HG03565 (cell line): Measurements from ENCODE around the gene VPS37D.
"Not testable (repeated sequence)": the region's sequence is repeated elsewhere in the genome, so short reads cannot be mapped to it uniquely, and the experiment has no call there.

Experiments
- ATAC-seq: cut with Tn5 transposase; IDR thresholded peaks from one replicate; pipeline ENCODE4 v1.9.1; 2021; ENCODE audit warnings: mild to moderate bottlenecking, moderate library complexity; ENCODE audit not compliant: unreplicated experiment

Gene VPS37D

DNA sequence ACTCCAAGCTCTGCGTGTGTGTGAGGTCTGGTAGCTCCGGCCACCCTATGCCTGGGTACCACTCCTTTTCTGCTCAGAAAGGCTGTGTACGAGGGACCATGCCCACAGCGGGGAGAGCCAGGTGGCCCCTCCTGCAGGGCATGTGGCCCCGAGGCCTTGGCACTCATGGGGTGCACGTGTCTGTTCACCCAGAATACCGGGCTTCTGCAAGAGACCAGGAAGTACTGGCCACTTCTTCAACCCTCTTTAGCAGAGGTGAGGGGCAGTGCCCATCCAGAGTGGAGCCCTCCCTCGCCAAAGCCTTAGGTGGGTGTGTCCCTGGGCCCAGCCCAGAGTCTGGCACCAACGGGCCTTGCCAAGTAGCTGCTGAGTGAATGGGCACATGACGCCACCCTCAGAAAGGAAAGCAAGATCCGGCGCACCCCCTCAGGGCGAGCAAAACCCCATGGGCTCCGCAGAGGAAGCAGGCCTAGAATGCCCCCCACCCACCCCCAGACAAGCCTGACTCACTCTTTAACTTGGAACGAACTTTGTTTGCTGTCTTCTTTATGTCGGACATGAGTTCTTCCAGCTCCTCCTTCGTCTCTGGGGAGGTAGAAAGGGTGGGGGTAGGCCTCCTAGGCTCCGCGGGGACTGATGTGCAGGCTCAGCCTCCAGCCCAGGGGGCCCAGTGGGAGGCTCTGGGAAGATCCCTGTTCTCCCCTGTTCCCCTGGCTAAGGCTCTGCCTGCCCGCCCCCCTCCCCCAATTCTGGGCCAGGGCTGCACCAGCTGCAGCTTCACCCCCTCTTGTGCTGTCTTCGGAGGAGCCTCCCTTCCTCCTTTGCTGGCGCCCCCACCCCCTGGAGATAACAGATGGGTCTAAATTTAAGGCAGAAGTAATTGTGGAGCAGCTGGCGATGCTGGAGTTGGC, 37.3 kb downstream of the VPS37D start:
- ATAC-seq, result no peak

- no peak for ATAC-seq
These were observed 37.9 kb downstream of the VPS37D start for GRCh38 chr7:73705551-73705920.

GRCh38 chr7:73706126-73707044, 38.8 kb downstream of the VPS37D start:
- ATAC-seq, result no peak

GRCh38 chr7:73707045-73707631, 39.5 kb downstream of the VPS37D start:
- no peak for ATAC-seq

DNA sequence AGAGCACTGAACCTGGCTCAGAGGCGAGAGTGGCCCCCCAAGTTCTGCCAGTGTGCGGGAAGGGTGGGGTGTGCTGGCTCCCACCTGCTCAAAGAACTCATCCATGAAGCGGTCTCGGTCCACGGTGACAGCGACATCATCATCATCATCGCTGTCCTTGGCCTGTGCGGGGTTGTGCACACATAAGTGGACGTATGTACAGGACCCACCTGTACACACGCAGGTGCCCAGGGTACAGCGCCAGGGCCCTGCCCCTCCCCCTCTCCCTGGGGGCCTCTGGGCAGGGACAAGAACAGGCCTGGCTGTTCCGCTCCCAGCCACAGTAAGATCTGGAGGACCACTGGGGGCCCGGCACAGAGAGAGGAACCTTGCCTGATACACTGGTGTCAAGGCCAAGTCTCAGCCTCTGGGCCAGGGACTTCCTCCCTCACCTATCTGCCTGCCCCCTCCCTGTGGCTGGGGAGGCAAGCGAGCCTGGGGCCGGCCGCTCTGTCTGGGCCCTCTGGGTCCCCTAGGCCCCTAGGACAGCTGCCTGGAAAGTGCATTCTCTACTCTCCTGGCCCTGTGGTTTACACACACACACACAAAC, 41.4 kb downstream of the VPS37D start:
- ATAC-seq, result no peak

DNA sequence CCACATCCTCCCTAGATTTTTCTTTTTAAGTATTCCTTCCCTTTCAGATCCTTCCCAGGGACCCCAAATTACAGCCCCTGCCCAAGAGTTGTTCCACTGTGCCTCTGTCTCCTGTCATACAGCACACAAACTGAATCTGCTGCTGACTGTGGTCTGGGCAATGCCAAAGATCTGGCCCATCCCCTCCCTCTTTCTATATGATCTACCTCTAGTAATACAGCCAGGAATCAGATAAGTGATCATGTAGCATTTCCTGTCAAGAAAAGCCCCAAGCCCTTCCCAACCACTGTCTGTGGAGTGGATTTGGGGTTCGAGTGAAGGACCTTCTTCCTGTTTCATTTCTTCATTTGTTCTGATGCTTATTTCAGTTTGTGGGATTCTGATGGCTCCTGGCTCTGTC, 45.1 kb downstream of the VPS37D start:
- ATAC-seq, result no peak

GRCh38 chr7:73713319-73713718, 45.7 kb downstream of the VPS37D start:
- not testable (repeated sequence) for ATAC-seq

DNA sequence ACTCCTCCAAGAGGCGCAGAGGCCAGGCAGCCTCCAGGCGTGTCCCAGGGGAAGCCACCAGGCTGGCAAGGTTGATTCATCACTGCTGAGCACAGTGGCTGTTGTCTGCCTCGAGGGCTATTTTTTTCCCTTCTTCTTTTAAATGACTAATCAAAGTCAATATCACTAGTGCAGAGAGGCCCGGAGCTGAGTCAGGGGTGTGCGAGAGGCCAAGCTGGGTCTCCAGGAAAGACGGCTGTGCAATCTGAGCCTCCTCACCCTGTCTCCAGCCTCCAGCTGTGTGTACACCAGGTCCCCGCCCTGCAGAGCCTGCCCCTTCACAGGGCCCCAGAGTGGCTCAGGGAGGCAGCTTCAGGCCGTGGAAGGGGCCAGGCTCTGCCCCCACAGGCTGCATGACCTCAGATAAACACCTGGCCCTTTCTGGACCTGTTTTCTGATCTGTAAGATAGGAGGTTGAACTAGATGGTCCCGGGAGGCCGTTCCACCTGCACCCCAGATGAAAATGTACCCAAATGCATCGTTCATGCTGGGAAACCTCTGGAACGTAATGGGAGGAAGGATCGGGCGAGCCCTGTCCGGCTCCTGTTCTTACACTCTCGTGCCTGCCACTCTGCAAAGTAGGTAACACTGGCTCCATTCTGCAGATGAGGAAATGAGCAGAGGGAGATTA, 48.2 kb downstream of the VPS37D start:
- no peak for ATAC-seq

- no peak for ATAC-seq
These were observed 48.8 kb downstream of the VPS37D start for GRCh38 chr7:73716318-73716890.

GRCh38 chr7:73717025-73717807, 49.6 kb downstream of the VPS37D start:
- ATAC-seq, result no peak

GRCh38 chr7:73717991-73718405, 50.4 kb downstream of the VPS37D start:
- no peak for ATAC-seq

GRCh38 chr7:73718438-73718881, 50.8 kb downstream of the VPS37D start:
- ATAC-seq, result no peak

GRCh38 chr7:73718905-73719805, 51.5 kb downstream of the VPS37D start, which contains the start of gene STX1A:
STX1A (minus strand) TSS chr7:73719669; CDS start chr7:73719631, 38 bp downstream.
- ATAC-seq, result peak; percentile 54

DNA sequence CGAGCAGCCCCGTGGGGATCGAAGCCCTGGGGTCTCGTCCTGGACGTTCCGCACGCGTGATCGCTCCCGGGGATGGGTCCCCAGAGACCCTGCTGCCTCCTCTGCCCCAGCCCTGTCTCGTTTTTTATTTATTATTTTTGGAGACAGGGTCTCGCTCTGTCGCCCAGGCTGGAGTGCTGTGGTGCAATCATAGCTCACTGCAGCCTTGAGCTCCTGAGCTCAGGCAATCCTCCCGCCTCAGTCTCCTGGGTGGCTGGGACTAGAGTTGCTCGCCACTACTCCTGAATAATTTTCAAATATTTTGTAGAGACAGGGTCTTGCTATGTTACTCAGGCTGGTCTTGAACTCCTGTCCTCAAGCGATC, 52.2 kb downstream of the VPS37D start:
- ATAC-seq, result no peak

GRCh38 chr7:73720443-73720842, 52.8 kb downstream of the VPS37D start:
- not testable (repeated sequence) for ATAC-seq

- ATAC-seq, result no peak
These were observed 53.8 kb downstream of the VPS37D start for GRCh38 chr7:73721377-73721817.
